ENCODE measurements around the gene CSNK2A3. TPM values are rescaled to one million over a fixed set of nuclear protein-coding genes. Genes with fewer than 3 reads are reported as not detected.

CSNK2A3 gene
- total and polyA plus RNA-seq, 2 donors (not counting 1 experiment from before 2014, with no cell fraction given): 0.15 to 0.32 TPM

DNA sequence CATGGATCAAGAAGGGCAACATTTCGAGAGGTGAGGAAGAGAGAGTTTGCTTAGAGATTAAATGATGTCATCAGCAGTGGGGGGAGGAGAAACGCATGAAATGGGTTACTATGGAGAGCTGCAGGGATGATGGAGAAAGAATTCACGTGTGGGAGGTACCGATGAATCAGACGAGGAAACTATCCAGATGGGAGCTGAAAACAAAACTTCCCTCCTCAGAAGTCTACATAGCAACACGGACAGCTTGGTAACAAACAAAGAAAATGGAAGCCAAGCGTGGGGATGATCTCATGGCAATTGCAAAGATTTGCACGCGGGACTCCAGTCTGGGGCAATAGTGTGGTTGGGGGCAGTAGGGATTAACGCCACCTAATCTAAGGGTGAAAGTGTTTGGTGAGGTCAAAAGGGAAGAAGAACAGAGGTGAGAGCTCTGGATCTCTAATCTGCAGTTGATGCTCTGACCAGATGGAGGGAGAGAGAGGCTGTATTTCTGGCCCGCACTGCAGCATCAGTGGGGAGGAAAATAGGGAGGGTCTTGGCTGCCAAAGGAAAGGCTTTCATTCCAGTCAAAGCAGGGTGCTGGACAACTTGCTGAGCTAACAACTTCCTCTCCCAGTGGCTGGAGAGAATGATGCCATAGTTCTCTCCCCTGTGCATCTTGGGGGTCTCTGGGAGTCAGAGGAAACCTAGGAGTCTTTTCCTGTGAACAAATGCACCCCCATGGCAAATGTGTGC lies 43.4 kb upstream of the CSNK2A3 start:
- no peaks in the 10 kb centered on the region for H3K9me3 ChIP-seq (ENCODE audit: control extremely low read depth in 1 of 3, control insufficient read depth in 2 of 3, insufficient read depth in 1 of 3, low read length in 2 of 3)
- peaks cover 4% of the 10 kb centered on the region for H3K27me3 Mint-ChIP-seq
- H3K27ac ChIP-seq (ENCODE audit: low read length in 2 of 2): no peak overlapping the region
- H3K4me1 Mint-ChIP-seq: no peaks in the 10 kb centered on the region
- POLR2A ChIA-PET: no interaction called here
- no peaks in the 10 kb centered on the region for H3K36me3 ChIP-seq (replicated peaks in 1 of 2; ENCODE audit: control extremely low read depth in 1 of 2, control insufficient read depth in 1 of 2, extremely low read depth in 1 of 2, insufficient read depth in 2 of 2, low read length in 1 of 2)
- TF ChIP-seq, protein P1, sequence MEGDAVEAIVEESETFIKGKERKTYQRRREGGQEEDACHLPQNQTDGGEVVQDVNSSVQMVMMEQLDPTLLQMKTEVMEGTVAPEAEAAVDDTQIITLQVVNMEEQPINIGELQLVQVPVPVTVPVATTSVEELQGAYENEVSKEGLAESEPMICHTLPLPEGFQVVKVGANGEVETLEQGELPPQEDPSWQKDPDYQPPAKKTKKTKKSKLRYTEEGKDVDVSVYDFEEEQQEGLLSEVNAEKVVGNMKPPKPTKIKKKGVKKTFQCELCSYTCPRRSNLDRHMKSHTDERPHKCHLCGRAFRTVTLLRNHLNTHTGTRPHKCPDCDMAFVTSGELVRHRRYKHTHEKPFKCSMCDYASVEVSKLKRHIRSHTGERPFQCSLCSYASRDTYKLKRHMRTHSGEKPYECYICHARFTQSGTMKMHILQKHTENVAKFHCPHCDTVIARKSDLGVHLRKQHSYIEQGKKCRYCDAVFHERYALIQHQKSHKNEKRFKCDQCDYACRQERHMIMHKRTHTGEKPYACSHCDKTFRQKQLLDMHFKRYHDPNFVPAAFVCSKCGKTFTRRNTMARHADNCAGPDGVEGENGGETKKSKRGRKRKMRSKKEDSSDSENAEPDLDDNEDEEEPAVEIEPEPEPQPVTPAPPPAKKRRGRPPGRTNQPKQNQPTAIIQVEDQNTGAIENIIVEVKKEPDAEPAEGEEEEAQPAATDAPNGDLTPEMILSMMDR (IDR thresholded peaks at IDR 0.05): no peak
- no peak for TF ChIP-seq EZH2 (IDR thresholded peaks at IDR 0.05; ENCODE audit: borderline replicate concordance, insufficient read depth, low read depth, low read length, poor library complexity, severe bottlenecking)
- H3K4me2 ChIP-seq (replicated peaks; ENCODE audit: low read depth, low read length, poor library complexity, severe bottlenecking): no peak overlapping the region
- no peak for DNase-seq
- no peaks in the 10 kb centered on the region for H3K4me1 ChIP-seq (ENCODE audit: control insufficient read depth in 2 of 2, insufficient read depth in 2 of 2, low read length in 2 of 2)
- WGBS (ENCODE audit: insufficient coverage): 71% methylated on average over 3 of the region's 11 CpGs
- H4K20me1 ChIP-seq (ENCODE audit: control insufficient read depth, insufficient read depth, low read length, poor library complexity, severe bottlenecking): no peaks in the 10 kb centered on the region
- H3K9me3 Mint-ChIP-seq (ENCODE audit: insufficient read depth): no peaks in the 10 kb centered on the region
- H3K27me3 ChIP-seq (replicated peaks in 1 of 4; ENCODE audit: control extremely low read depth in 1 of 4, control insufficient read depth in 3 of 4, insufficient read depth in 4 of 4, low read length in 3 of 4): no peaks in the 10 kb centered on the region
- no peak overlapping the region for H3K27ac Mint-ChIP-seq
- H3K4me3 Mint-ChIP-seq: no peak overlapping the region
- H3K79me2 ChIP-seq (ENCODE audit: control insufficient read depth, insufficient read depth, low read length): no peaks in the 10 kb centered on the region
- ATAC-seq (ENCODE audit: low read depth): no peak
- no peak overlapping the region for H2AFZ ChIP-seq (ENCODE audit: insufficient read depth, low read depth, low read length, poor library complexity, severe bottlenecking)
- CTCF ChIA-PET: no interaction called here
- no peak overlapping the region for H3K9ac ChIP-seq (ENCODE audit: low read length)
- H3K4me3 ChIP-seq (ENCODE audit: control extremely low read depth in 1 of 5, extremely low read depth in 1 of 5, insufficient read depth in 1 of 5, low read depth in 2 of 5, low read length in 4 of 5): no peak overlapping the region
- intact Hi-C loops (cut with micrococcal nuclease): no loop called here

DNA sequence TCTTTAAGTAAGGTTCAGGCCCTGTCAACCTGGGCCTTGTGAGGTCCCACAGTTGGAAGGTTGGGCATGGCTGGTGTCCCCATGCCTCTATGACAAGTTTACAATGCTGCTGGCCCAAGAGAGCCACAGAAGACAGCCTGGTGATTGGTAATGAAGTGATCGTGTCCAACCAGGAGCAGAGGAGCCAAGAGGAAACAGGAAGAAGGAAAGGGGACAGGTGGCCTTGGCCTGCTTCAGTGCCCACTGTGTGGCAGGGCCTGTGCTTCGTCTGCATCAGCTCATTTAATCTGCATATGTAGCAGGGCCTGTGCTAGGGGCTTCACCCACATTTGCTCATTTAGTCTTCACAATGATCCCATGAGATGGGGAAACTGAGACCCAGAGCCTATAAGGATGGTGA lies 42.1 kb upstream of the CSNK2A3 start:
- Mint-ChIP-seq H3K4me1 (no peaks in the 10 kb centered on the region), H3K4me3 (no peak overlapping the region), H3K9me3 (ENCODE audit: insufficient read depth) (no peaks in the 10 kb centered on the region), H3K27me3 (peaks cover 4% of the 10 kb centered on the region), H3K27ac (no peak overlapping the region)
- H4K20me1 ChIP-seq (ENCODE audit: control insufficient read depth, insufficient read depth, low read length, poor library complexity, severe bottlenecking): no peaks in the 10 kb centered on the region
- CTCF ChIA-PET: no interaction called here
- no peak overlapping the region for H3K4me2 ChIP-seq (replicated peaks; ENCODE audit: low read depth, low read length, poor library complexity, severe bottlenecking)
- no peaks in the 10 kb centered on the region for H3K4me1 ChIP-seq (ENCODE audit: control insufficient read depth in 2 of 2, insufficient read depth in 2 of 2, low read length in 2 of 2)
- no peak overlapping the region for H3K27ac ChIP-seq (ENCODE audit: low read length in 2 of 2)
- WGBS (ENCODE audit: insufficient coverage): 63% methylated on average over 2 of the region's 2 CpGs
- H3K27me3 ChIP-seq (replicated peaks in 1 of 4; ENCODE audit: control extremely low read depth in 1 of 4, control insufficient read depth in 3 of 4, insufficient read depth in 4 of 4, low read length in 3 of 4): no peaks in the 10 kb centered on the region
- no peak overlapping the region for H3K4me3 ChIP-seq (ENCODE audit: control extremely low read depth in 1 of 5, extremely low read depth in 1 of 5, insufficient read depth in 1 of 5, low read depth in 2 of 5, low read length in 4 of 5)
- no peak overlapping the region for H3K9ac ChIP-seq (ENCODE audit: low read length)
- DNase-seq (no peak), ATAC-seq (ENCODE audit: low read depth) (no peak)
- no peaks in the 10 kb centered on the region for H3K36me3 ChIP-seq (replicated peaks in 1 of 2; ENCODE audit: control extremely low read depth in 1 of 2, control insufficient read depth in 1 of 2, extremely low read depth in 1 of 2, insufficient read depth in 2 of 2, low read length in 1 of 2)
- POLR2A ChIA-PET: no interaction called here
- intact Hi-C loops (cut with micrococcal nuclease): no loop called here
- TF ChIP-seq, protein P1 (IDR thresholded peaks at IDR 0.05): no peak
- no peak for TF ChIP-seq EZH2 (IDR thresholded peaks at IDR 0.05; ENCODE audit: borderline replicate concordance, insufficient read depth, low read depth, low read length, poor library complexity, severe bottlenecking)
- no peak overlapping the region for H2AFZ ChIP-seq (ENCODE audit: insufficient read depth, low read depth, low read length, poor library complexity, severe bottlenecking)
- H3K79me2 ChIP-seq (ENCODE audit: control insufficient read depth, insufficient read depth, low read length): no peaks in the 10 kb centered on the region
- no peaks in the 10 kb centered on the region for H3K9me3 ChIP-seq (ENCODE audit: control extremely low read depth in 1 of 3, control insufficient read depth in 2 of 3, insufficient read depth in 1 of 3, low read length in 2 of 3)

Measured in B cell (primary cell).